ENCODE measurements around the gene PCNX2. TPM values are rescaled to one million over a fixed set of nuclear protein-coding genes. Genes with fewer than 3 reads are reported as not detected.

Gene PCNX2
- total RNA-seq, 1 experiment from 2014 or later = 96.2 TPM

DNA sequence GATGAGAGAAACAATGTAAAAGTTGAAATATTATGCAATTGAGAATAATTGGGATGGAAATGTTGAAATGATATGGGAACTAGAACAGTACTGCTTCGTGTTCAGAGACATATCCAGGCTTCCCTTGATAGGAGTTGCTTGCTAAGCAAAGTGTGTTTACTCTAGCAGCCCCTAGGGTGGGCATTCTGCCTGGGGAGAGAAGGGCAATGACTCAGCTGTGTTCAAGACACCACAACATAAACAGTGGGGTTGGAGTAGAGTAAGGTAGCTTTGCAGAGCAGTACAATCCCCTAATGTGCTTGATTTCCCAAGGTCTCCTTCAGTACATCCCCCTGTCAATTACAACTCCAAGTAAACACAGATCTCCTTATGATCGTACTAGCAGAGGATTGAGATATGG is 4.8 kb upstream of the PCNX2 start:
- Histone ChIP-seq H3K9me3 (ENCODE audit: low read length) (no peaks in the 10 kb centered on the region), H3K9ac (ENCODE audit: low read length) (no peak overlapping the region), H3K4me1 (ENCODE audit: low read length) (peaks cover 10% of the 10 kb centered on the region), H3K4me2 (ENCODE audit: low read depth, low read length, poor library complexity, severe bottlenecking) (no peak overlapping the region), H3K27ac (ENCODE audit: low read length) (no peak overlapping the region), H4K20me1 (ENCODE audit: insufficient read depth, low read depth, low read length) (no peaks in the 10 kb centered on the region; the same call in 1 of the 2 replicates), H3K4me3 (ENCODE audit: low read length) (no peak overlapping the region), H2AFZ (ENCODE audit: low read length) (no peak overlapping the region), H3K36me3 (ENCODE audit: insufficient read depth, low read length) (no peaks in the 10 kb centered on the region), H3K27me3 (ENCODE audit: low read length) (peaks cover 3% of the 10 kb centered on the region; the same call in 1 of the 2 replicates), H3K79me2 (ENCODE audit: low read length) (peaks cover 10% of the 10 kb centered on the region), H3K9me2 (replicated peaks; ENCODE audit: insufficient read depth, low read length) (no peaks in the 10 kb centered on the region)
- no peak for DNase-seq

- no peak overlapping the region for H3K9ac ChIP-seq (ENCODE audit: low read length)
- no peaks in the 10 kb centered on the region for H3K9me3 ChIP-seq (ENCODE audit: low read length)
- H4K20me1 ChIP-seq (ENCODE audit: insufficient read depth, low read depth, low read length) = peaks cover 3% of the 10 kb centered on the region; the same call in 1 of the 2 replicates
- DNase-seq = no peak
- H3K27me3 ChIP-seq (ENCODE audit: low read length) = peaks cover 3% of the 10 kb centered on the region; the same call in 1 of the 2 replicates
- H3K36me3 ChIP-seq (ENCODE audit: insufficient read depth, low read length) = no peaks in the 10 kb centered on the region
- no peak overlapping the region for H3K4me3 ChIP-seq (ENCODE audit: low read length)
- no peak overlapping the region for H2AFZ ChIP-seq (ENCODE audit: low read length)
- no peaks in the 10 kb centered on the region for H3K9me2 ChIP-seq (replicated peaks; ENCODE audit: insufficient read depth, low read length)
- H3K79me2 ChIP-seq (ENCODE audit: low read length) = peaks cover 18% of the 10 kb centered on the region
- H3K4me1 ChIP-seq (ENCODE audit: low read length) = peaks cover 13% of the 10 kb centered on the region
- no peak overlapping the region for H3K27ac ChIP-seq (ENCODE audit: low read length)
- no peak overlapping the region for H3K4me2 ChIP-seq (ENCODE audit: low read depth, low read length, poor library complexity, severe bottlenecking)
These were observed 3.9 kb upstream of the PCNX2 start for GRCh38 chr1:233299450-233299849.

DNA sequence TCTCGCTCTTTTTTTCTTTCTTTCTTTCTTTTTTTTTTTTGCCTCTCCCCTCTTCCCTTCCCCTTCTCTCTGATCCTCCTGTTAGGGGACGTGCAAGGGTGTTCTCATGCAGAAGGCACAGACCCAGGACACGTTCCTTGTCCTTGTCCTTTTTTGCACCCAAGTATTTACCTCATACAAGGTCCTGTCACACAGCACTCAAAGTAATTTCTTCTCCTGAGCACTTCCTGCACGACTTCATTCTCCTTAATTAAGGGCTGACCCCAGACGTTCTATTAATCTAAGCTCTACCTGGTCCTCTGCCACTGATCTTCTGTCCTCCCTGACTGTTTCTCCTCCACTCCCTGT is 424 bp upstream of the PCNX2 start:
- peak overlapping the region; percentile 92 for H3K9ac ChIP-seq (ENCODE audit: low read length)
- peak overlapping the region; percentile 98 for H2AFZ ChIP-seq (ENCODE audit: low read length)
- H3K27me3 ChIP-seq (ENCODE audit: low read length) = 0 out of 2 replicates have a peak, but pooled peaks cover 3% of the 10 kb centered on the region
- peak overlapping the region; percentile 99 for H3K4me3 ChIP-seq (ENCODE audit: low read length)
- H3K79me2 ChIP-seq (ENCODE audit: low read length) = peaks cover 53% of the 10 kb centered on the region
- H3K36me3 ChIP-seq (ENCODE audit: insufficient read depth, low read length) = peaks cover 2% of the 10 kb centered on the region; the same call in 1 of the 2 replicates
- peak; percentile 61 for DNase-seq
- peak overlapping the region; percentile 94 for H3K4me2 ChIP-seq (ENCODE audit: low read depth, low read length, poor library complexity, severe bottlenecking)
- H3K4me1 ChIP-seq (ENCODE audit: low read length) = peaks cover 34% of the 10 kb centered on the region
- H3K27ac ChIP-seq (ENCODE audit: low read length) = no peak overlapping the region
- no peaks in the 10 kb centered on the region for H3K9me3 ChIP-seq (ENCODE audit: low read length)
- H4K20me1 ChIP-seq (ENCODE audit: insufficient read depth, low read depth, low read length) = peaks cover 4% of the 10 kb centered on the region; the same call in 1 of the 2 replicates
- H3K9me2 ChIP-seq (replicated peaks; ENCODE audit: insufficient read depth, low read length) = no peaks in the 10 kb centered on the region

DNA sequence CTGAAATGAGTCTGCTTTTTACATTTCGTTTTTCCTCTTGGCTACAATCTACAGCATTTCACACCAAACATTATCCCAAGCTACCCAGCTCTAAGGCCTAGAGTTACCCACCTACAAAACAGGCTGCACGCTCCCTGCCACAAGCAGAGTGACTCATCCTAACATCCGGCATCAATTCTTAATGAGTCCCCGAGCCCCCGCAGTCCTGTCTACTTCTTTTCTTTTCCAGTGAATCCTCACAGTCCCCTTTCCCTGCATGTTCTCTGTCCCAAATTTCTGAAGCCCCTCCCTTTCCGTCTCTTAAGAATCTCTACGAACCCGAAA is 650 bp downstream of the PCNX2 start:
- H2AFZ ChIP-seq (ENCODE audit: low read length) = peak overlapping the region; percentile 98
- H3K4me3 ChIP-seq (ENCODE audit: low read length) = peak overlapping the region; percentile 99
- peak overlapping the region; percentile 94 for H3K4me2 ChIP-seq (ENCODE audit: low read depth, low read length, poor library complexity, severe bottlenecking)
- no peaks in the 10 kb centered on the region for H3K9me3 ChIP-seq (ENCODE audit: low read length)
- H3K27me3 ChIP-seq (ENCODE audit: low read length) = no peaks in the 10 kb centered on the region
- H3K36me3 ChIP-seq (ENCODE audit: insufficient read depth, low read length) = peaks cover 5% of the 10 kb centered on the region; the same call in 1 of the 2 replicates
- H3K79me2 ChIP-seq (ENCODE audit: low read length) = peaks cover 64% of the 10 kb centered on the region
- H3K9me2 ChIP-seq (replicated peaks; ENCODE audit: insufficient read depth, low read length) = no peaks in the 10 kb centered on the region
- H3K4me1 ChIP-seq (ENCODE audit: low read length) = peaks cover 34% of the 10 kb centered on the region
- peak overlapping the region; percentile 92 for H3K9ac ChIP-seq (ENCODE audit: low read length)
- peaks cover 6% of the 10 kb centered on the region; the same call in 1 of the 2 replicates for H4K20me1 ChIP-seq (ENCODE audit: insufficient read depth, low read depth, low read length)
- peak overlapping the region; percentile 66 for H3K27ac ChIP-seq (ENCODE audit: low read length)
- DNase-seq = peak; percentile 76

GRCh38 chr1:233293556-233294446 is 1.7 kb downstream of the PCNX2 start:
- Histone ChIP-seq H3K4me2 (ENCODE audit: low read depth, low read length, poor library complexity, severe bottlenecking) (peak overlapping the region; percentile 94), H3K9me2 (replicated peaks; ENCODE audit: insufficient read depth, low read length) (no peaks in the 10 kb centered on the region), H2AFZ (ENCODE audit: low read length) (no peak overlapping the region), H3K9me3 (ENCODE audit: low read length) (no peaks in the 10 kb centered on the region), H3K4me3 (ENCODE audit: low read length) (peak overlapping the region; percentile 99), H3K27me3 (ENCODE audit: low read length) (no peaks in the 10 kb centered on the region), H3K4me1 (ENCODE audit: low read length) (peaks cover 34% of the 10 kb centered on the region), H4K20me1 (ENCODE audit: insufficient read depth, low read depth, low read length) (peaks cover 6% of the 10 kb centered on the region; the same call in 1 of the 2 replicates), H3K27ac (ENCODE audit: low read length) (no peak overlapping the region), H3K79me2 (ENCODE audit: low read length) (peaks cover 74% of the 10 kb centered on the region), H3K9ac (ENCODE audit: low read length) (peak overlapping the region; percentile 92), H3K36me3 (ENCODE audit: insufficient read depth, low read length) (peaks cover 14% of the 10 kb centered on the region)
- no peak for DNase-seq

DNA sequence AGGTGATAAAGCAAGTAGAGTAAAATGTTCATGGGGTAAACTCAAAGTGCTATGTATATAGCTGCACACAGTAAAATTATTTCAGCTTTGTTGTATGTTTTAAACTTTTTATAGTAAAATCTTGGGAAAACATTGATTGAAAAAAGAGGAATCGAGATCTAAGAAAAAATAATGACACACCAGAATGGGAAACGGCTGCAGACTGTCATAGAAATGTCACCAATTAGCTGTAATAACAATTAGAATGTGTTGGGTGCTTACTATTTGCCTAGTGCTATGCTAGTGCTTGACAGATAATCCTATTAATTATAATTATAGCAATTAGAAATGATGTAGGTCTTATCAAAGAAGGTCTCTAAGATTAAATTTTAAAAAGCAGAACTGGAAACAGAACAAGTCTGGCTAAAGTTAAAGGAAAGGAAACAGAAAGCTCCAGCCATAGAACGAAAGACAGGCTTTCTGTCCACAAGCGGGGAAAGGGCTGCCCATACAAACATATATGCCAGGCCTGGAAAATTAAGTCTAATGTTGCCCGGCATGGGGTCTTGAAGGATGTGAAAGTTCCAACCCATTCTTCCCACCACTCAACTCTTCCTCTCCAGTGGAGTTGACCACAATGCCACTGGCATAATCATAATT is 5.0 kb downstream of the PCNX2 start:
- Histone ChIP-seq H3K9me2 (replicated peaks; ENCODE audit: insufficient read depth, low read length) (no peaks in the 10 kb centered on the region), H3K27me3 (ENCODE audit: low read length) (no peaks in the 10 kb centered on the region), H3K27ac (ENCODE audit: low read length) (no peak overlapping the region), H3K79me2 (ENCODE audit: low read length) (peaks cover 98% of the 10 kb centered on the region), H4K20me1 (ENCODE audit: insufficient read depth, low read depth, low read length) (peaks cover 6% of the 10 kb centered on the region; the same call in 1 of the 2 replicates), H3K4me2 (ENCODE audit: low read depth, low read length, poor library complexity, severe bottlenecking) (no peak overlapping the region), H3K9me3 (ENCODE audit: low read length) (no peaks in the 10 kb centered on the region), H3K4me1 (ENCODE audit: low read length) (peaks cover 23% of the 10 kb centered on the region), H2AFZ (ENCODE audit: low read length) (no peak overlapping the region), H3K9ac (ENCODE audit: low read length) (no peak overlapping the region), H3K4me3 (ENCODE audit: low read length) (no peak overlapping the region), H3K36me3 (ENCODE audit: insufficient read depth, low read length) (peaks cover 19% of the 10 kb centered on the region)
- no peak for DNase-seq

DNA sequence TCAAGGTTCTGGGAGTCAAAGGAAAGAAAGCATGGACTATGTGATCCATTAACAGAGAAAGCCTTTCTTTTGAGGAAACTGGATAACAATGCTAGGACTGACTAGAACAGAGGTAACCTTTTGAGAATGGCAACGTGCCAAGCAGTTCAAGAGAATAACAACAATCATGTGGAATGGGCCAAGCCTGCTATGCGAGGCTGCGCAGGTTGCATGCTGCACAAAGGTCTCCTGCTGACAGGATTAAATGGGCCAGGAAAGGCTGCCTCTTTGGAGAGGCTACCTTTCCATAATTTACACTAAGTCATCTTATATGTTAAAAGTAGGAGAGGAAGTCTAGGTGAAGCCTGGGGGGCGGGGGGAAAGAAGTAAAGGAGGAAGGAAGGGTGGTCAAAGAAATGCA is 5.8 kb downstream of the PCNX2 start:
- no peaks in the 10 kb centered on the region for H3K27me3 ChIP-seq (ENCODE audit: low read length)
- H3K9ac ChIP-seq (ENCODE audit: low read length) = no peak overlapping the region
- no peaks in the 10 kb centered on the region for H3K9me2 ChIP-seq (replicated peaks; ENCODE audit: insufficient read depth, low read length)
- H3K4me2 ChIP-seq (ENCODE audit: low read depth, low read length, poor library complexity, severe bottlenecking) = no peak overlapping the region
- H3K27ac ChIP-seq (ENCODE audit: low read length) = no peak overlapping the region
- H4K20me1 ChIP-seq (ENCODE audit: insufficient read depth, low read depth, low read length) = 0 out of 2 replicates have a peak, but pooled peaks cover 3% of the 10 kb centered on the region
- no peaks in the 10 kb centered on the region for H3K9me3 ChIP-seq (ENCODE audit: low read length)
- H3K36me3 ChIP-seq (ENCODE audit: insufficient read depth, low read length) = peaks cover 19% of the 10 kb centered on the region
- H2AFZ ChIP-seq (ENCODE audit: low read length) = no peak overlapping the region
- H3K4me1 ChIP-seq (ENCODE audit: low read length) = peaks cover 23% of the 10 kb centered on the region
- no peak overlapping the region for H3K4me3 ChIP-seq (ENCODE audit: low read length)
- peaks cover 95% of the 10 kb centered on the region for H3K79me2 ChIP-seq (ENCODE audit: low read length)
- DNase-seq = no peak

DNA sequence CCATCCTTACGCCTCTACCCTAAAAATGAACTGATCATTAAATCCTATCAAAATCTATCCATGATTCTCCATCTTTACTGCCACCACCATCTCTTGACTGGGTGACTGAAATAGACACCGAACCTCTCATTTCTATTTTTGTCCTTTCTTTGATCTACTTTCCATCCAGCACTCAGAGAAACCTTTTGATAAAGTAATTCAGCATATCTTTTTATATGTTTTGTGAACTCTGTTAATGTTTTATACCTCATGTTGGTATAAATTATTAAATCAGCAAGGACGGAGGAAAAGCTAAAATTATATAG is 13.0 kb downstream of the PCNX2 start:
- H3K9me2 ChIP-seq (replicated peaks; ENCODE audit: insufficient read depth, low read length) = no peaks in the 10 kb centered on the region; the same call in 1 of the 2 replicates
- no peaks in the 10 kb centered on the region for H4K20me1 ChIP-seq (ENCODE audit: insufficient read depth, low read depth, low read length)
- peaks cover 11% of the 10 kb centered on the region for H3K4me1 ChIP-seq (ENCODE audit: low read length)
- H3K27me3 ChIP-seq (ENCODE audit: low read length) = no peaks in the 10 kb centered on the region
- no peak overlapping the region for H2AFZ ChIP-seq (ENCODE audit: low read length)
- no peaks in the 10 kb centered on the region for H3K36me3 ChIP-seq (ENCODE audit: insufficient read depth, low read length)
- no peak overlapping the region for H3K9ac ChIP-seq (ENCODE audit: low read length)
- DNase-seq = no peak
- peaks cover 93% of the 10 kb centered on the region for H3K79me2 ChIP-seq (ENCODE audit: low read length)
- H3K9me3 ChIP-seq (ENCODE audit: low read length) = no peaks in the 10 kb centered on the region
- no peak overlapping the region for H3K27ac ChIP-seq (ENCODE audit: low read length)
- H3K4me2 ChIP-seq (ENCODE audit: low read depth, low read length, poor library complexity, severe bottlenecking) = no peak overlapping the region
- H3K4me3 ChIP-seq (ENCODE audit: low read length) = no peak overlapping the region

All from Karpas-422 (cell line).